Activated CD8-positive, alpha-beta memory T cell treated with anti-CD3 and anti-CD28 coated beads for 48 hours (primary cell): ENCODE results near the gene HOXA7.

Experiments
- DNase-seq, 3 experiments: peaks; one replicate each; pipeline ENCODE4 v3.0.0-alpha.2; 2020; ENCODE audit warnings: low read depth in 2 of 3, low spot score in 2 of 3

HOXA7 gene

DNA sequence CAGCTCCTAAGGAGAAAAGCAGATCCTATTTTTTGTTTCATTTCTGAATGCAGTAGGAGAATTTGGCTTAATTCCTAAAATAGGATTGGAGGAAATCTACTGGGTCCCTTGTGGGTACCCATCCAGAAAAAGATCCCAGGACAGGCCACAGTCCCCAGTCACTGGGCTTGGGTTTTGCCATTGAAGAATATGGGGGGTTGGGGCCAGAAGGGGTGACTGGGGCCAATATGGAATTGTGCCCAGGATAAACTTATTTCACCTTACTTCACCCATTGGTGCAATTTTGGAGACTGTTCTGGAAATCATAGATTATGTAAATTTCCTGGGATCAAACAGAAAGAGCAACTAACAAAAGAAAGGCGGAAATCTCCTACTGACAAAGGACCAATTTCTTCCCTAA lies 18.0 kb downstream of the HOXA7 start:
- no peak for DNase-seq

DNA sequence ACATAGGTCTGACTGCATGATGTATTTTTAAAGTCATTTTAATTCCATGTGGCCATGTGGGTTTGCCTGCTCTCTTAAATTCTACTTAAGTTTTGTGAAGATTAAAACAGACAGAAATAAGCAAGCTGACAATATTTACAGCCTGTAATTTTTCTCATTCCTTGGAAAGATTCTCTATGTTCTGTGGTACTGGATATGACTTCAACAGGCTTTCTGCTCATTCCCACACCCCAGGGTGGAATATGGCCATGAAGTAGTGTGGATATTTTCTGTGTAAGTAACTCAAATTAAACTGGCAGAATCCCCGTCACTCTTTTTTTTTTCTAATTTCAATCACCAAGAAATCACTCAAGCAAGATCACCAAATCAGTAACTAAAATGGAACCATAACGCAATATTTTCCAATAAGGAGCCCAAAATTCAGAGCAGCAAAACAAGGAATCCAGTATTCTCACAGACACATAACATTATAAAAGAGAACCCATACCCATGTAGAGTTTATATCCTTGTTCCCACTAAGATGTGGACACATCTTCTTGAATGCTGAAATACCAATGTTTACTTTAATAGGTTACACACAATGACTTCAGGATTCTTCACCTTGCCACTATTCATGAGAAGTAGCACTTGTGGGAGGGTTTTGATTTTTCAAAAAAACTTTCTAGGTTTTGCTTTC lies 18.7 kb downstream of the HOXA7 start:
- DNase-seq = no peak

DNA sequence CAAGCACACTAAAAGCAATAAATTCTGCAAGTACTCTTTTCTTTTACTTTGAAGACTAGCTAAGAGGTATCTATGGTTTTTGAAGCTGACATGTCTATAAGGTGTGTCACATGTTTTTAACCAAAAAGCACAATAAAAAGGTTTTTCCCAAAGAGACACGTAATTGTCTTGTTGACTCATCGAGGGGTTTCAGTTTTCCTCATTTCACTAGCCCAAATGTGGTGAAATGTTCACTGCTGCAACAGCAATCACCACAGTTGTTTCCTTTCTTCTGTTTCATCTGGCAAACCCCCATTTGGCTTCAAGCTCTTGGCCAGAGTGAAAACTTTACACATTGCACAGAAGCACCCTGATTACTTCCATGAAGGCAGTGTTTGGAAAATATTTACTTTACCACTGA lies 22.1 kb downstream of the HOXA7 start:
- DNase-seq = no peak

DNA sequence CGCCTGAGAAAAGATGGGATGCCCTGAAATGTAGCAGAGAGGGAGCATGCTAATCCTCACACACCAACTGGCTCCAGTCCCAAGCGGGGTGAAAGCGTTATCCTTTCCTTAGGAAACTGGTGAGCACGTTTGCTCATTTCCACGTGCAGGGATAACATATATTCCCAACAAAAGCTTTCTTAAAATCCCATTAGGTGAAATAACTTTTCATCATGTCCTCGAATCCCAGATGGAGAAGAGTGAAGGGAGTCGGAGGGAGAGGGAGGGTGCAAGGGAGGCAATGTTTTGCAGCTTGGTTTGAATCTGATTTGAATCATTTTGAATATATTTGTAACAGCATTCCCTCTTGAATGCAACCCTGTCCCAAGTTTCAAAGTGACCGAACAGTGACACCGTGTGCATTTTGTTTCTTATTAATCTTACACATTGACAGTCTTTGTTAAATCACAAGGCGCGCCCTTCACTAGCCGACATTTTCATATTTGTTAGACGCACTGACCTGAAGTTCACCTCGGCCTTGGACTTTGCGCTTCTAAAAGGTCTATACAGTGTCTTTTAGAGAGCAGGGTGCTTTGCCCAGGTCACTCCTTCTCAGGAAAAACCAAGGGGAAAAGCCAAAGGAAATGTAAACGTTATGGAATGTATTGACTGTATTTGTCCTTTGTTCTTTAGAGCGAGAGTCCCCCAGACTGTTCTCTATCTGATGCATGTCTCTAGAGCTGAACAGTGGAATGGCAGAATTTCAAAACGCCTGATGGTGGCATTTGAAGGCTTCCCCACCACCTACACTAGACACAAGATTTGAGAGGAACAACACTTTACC lies 22.9 kb downstream of the HOXA7 start:
- DNase-seq = no peak

DNA sequence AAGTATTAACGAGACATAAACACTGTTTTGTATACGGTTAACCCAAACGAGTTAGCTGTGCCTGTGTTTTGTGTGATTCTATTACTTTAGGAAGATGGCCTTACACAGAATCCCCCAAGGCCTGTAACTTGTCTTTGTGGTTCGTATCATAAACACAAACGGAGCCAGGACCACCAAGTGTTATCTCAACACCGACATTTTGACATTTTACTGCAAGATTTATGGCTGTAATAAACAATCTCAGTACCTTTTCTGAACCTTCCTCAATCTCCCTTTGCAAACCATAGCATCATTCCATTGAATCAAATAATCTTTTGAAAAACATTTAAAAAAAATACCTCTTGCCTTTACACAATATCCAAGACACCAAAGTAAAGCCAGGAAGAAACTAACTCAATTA lies 23.5 kb downstream of the HOXA7 start:
- no peak for DNase-seq

DNA sequence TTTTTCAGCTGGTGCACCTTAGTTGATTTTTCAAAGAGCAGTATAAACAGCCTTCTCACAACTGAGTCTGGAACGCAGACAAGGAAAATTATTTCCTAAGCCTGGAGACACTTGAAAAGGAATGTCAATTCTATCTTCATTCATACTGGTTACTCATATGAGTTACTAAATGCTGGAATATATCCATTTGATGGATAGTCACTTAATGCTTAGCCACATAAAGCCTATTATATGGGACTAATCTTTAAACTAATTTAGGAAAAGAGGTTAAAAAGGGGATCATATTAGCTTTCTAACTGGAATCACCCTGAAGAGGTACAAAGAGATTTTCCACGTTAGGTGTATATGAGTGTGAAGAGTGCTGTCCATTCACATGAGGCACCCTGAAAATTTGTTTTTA lies 24.3 kb downstream of the HOXA7 start:
- no peak for DNase-seq

DNA sequence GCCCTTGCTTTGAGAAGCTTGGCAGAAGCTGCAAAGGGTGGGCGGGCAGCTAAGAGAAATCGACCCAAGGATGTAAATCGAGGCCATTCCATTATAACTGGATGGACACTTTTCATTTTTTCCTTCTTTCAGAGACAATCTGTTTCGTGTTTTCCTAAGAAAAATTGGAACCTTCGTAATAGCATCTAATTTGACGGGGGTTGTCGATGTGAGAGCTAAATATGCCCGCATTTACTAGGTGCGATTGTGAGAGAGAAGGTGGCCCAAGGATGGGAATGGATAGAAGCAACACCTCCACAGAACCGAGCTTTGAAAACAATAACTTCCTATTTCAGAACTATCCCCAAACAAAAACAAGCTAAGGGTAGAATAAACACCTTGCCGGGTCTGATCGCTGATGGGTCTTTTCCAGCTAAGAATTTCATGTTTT lies 25.1 kb downstream of the HOXA7 start:
- no peak for DNase-seq

DNA sequence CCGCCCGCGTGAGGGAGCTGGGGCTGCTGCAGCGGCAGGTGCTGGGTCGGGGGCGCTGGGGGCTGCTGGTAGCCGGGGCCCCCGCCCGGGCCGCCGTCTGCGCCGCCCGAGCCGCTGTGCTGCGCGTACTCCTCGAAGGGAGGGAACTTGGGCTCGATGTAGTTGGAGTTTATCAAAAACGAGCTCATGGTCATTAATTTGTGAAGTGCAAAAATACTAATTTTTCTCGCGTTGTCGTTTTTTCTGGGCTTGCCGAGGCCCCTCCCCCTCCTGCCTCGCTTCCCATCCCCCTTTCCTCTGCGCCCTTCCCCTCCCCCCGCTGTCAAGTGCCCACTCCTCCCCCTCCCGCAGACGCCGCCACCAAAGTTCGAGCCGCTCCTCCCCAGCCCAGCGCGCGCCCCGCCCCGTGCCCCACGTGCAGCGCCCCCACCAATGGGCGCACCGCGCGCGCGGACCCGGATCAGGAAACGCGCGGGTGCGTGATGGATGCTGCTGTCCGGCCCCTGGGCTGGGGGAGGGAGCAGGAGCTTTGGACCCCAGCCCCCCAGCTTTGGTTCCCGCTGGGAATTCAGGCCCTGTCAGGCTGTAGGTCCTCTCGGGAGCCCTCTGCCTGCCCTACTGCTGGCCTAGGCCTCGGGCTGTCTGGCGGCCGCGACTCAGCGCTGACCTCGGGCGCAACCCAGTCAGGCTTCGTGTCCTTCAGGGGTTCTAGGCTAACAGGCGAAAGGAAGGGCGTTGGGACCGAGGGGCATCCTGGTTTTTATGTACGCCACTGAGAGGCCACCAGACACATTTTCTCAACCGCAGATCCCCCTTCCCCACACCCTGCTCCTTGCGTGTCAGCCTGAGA lies 25.7 kb downstream of the HOXA7 start, which contains the start of gene HOXA4:
HOXA4 (minus strand) TSS at position 218 of the 850 bp plus-strand sequence; CDS start at position 194, 24 bp downstream.
- DNase-seq = peak in 1 of 3 experiments; percentile 36

DNA sequence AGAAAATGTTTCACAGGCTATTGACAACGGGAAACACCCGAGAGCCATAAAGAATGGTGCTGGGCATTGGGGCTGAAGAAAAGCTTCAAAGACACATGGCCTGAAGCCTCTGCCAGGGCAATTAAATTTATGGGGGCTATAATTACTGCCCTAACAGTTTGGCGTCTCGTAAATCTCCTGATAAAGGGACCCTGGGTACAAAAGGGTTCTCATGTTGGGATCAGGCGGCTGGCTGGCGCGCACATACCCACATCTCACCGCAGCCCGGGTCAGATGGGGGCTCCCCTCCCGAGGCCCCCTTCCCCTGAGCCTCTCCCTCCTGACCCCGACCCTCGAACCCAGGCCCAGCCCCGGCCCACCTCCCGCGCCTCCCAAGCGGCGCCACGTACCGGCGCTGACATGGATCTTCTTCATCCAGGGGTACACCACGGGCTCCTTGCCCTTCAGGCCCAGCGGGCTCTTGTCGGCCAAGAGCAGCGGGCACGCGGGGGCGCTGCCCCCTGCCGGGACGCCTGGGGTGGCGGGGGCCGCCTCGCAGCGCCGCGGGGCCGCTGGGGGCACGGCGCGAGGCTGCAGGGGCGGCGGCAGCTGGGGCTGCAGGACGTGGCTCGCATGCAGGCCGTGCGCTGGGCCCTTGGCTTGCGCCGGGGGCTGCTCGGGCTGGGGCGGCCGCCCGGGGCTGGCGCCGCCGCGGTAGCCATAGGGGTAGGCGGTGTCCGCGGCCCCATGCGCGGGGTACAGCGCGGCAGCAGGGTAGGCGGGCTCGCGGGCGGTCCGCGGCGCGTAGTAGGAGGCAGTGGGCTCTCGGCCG lies 26.5 kb downstream of the HOXA7 start:
- DNase-seq = no peak

DNA sequence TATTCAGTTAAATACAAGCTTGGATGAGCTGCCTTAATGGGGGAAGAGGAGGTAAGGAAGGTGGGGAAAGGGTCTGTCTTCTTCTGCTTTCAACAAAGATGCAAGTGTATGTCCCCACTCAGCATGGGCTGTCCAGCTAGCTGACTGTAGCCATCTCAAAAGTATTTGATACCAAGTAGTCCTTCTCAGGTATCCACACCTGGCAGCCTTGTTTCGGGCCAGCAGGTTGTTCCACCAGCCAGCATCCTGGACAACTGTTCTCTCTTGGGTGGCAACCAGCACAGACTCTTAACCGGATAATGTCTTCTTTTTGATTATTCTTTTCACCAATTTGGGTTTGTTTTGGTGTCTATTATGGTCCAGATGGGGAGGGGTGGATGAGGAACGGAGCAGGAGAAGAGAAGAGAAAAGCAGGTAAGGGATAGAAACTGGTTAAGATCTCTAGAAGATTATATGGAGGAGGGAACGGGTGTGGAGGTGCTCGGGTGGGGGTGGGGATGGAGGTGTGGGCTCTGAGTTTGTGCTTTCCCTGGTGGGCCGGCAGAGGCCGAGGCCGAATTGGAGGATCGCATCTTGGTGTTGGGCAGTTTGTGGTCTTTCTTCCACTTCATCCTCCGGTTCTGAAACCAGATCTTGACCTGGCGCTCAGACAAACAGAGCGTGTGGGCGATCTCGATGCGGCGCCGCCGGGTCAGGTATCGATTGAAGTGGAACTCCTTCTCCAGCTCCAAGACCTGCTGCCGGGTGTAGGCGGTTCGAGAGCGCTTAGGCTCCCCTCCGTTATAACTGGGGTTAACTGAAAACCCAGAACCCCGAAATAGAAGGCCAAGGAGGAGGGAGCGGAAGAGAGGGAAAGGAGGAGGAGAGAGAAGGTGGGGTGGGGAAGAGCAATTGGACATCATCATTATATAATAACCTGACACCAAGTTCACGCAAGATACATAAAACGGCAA lies 27.4 kb downstream of the HOXA7 start:
- DNase-seq = no peak

DNA sequence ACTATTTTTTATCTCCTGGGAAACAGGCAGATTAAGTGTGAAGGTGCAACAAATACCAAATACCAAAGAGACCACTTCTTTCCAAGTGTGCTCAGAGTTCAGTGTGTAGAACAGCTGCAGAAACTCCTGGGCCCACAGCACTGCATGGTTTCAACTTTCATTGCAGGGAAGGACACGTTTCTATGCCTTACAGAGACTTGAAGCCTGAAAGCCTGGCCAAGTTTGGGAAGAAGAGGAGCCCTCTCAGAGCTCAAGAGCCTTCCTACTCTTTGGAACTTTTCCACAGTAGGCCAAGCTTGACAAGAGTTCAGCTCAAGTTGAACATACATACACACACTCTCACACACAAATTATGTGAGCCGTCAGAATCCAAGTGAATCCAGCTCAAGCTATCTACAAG lies 28.4 kb downstream of the HOXA7 start:
- no peak for DNase-seq

DNA sequence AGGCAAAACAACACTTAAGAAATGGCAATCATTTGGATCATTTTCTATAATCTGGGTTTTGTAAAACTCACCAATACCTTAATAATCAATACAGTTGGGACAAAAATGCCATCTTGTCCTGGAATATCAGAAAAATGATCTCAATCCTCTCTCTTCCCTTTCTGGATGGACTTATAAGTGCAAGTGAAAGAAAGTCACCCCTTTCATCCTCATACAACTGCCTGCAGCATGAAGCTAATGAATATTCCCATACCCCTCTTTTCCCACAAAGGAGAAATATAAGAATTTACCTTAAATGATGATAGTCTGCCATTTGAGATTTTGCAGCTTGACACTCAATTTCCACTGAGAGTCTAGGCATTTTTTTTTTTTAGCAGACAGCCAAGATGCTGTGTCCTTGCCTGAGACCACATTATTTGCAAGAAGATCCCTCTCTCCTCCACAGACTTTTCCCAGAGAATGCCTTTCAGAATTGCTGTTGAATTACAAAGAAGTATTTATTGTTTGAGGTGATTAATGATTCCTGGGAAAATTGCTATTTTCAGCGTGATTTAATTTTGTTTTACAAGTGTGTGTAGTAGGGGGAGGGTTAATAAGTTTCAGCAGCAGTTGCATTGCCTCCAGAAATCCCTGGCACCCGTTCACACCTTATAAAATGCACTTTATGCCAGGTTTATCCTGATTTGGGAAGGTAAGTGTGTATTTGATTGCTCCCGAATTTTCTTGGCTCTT lies 29.7 kb downstream of the HOXA7 start:
- DNase-seq = no peak

DNA sequence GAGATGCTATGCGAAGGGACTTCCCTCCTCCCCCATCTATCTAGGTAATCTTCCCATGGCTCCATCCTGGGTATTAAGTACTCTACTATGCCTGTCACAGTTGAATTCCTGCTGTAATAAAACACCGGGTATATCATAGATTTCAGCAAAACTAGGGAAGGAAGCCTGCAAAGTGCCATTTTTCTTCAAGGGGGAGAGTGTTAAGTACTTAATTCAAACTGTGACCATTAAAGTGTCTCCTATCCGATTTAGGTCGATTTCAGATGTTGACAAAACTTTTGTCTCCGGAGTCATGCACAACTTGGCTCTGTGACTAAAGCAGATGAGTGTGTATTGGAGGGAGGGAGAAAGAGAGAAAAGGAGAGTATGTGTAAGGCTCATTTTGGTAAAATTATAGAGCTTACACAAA lies 30.5 kb downstream of the HOXA7 start:
- no peak for DNase-seq

DNA sequence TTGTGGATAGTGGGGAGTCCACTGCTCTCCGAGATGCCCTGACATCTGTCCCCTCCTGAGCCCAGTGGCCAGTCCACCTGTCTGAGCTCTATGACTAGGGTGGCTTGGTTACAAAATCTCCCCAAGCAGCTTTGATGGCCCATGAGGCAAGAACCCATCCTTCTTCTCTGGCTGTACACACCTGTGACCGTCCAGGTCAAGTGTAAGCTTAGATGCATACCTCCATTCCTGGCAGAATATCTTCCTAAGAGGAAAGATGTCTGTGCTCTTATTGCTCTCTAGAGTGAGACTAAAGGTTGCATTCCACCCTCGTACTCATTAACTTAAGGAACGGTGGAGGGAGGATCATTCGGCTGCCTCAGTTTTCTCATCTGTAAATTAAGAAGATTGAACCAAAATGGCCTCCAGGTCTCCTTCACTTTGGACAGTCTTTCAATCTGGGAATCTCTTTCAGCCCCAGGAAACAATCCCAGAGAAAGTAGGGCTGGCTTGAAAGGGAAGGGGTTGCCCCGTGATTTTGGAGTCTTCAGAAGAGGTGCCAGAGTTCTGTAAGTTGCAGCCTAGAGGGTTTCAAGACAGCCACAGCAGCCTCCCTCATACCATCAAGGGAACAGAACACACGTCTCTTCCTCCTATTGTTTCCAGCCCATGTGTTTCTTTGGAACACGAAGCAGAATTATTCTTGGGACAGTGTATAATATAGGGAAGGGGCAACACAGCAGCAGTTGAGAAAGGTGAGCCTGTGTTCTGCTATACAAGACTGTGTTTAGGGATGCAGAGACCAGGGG lies 31.4 kb downstream of the HOXA7 start:
- DNase-seq = no peak

DNA sequence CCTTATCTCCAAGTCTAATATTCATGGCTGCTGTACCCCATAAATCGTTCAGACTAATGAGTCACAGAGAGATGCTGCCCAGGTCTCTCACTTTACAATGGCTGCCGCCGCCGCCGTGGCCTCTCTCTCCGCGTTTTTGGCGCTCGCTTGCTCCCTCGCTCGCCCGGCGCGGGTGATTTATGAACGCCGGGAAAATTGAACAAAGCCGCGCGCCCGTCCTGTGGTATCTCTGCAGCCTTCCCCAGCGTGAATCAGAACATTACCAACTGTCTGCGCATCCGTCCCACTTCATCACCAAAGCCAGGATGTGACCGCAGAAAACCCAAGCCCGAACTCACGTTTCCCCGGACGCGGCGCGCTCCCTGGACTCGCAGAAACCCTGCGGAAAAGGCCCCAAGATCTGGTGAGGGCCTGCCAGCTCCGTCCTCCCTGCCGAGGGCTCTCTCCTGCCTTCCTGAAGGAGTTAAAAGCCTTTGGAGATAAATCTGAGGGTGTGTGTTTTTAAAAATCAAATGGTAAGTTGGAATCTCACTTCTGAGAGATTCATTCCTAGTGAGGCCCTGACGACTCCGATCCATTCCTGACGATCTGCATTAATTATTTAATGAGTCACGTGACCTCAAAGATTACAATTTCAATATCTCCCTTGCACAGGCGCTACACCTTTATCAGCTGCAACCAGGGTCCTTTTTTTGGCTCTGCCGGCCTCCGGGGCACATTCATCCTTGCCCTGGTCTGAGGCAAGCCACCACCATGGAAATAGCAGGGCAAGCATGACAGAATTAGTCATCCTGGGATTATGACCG lies 32.2 kb downstream of the HOXA7 start:
- DNase-seq = no peak

DNA sequence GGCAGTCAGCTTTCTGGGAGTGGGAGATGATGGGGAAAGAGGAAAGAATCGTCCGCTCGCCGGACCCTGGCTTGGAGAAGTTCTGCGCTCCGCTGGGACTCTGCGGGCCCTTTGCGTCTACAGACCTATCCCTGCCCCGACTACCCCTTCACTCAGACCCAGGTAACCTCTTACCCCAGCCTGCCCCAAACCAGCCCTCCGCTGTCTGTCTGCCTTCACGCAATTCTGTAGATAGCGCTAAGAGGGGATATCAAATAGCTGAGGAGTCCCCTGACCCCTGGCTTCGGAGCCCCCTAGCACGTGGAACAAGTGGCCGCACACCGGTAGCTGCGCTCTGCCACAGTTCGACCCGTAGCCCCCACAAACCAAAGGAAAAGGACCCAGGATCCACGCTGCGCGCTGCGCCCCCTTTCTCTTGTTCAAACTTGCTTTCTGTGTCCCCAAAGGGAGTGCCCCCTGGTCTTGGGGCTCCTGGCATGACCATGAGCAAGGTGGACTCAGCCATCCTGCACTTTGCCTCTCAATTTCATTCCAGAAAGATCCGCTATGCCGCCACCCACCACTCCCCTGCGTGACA lies 32.9 kb downstream of the HOXA7 start:
- DNase-seq = no peak

DNA sequence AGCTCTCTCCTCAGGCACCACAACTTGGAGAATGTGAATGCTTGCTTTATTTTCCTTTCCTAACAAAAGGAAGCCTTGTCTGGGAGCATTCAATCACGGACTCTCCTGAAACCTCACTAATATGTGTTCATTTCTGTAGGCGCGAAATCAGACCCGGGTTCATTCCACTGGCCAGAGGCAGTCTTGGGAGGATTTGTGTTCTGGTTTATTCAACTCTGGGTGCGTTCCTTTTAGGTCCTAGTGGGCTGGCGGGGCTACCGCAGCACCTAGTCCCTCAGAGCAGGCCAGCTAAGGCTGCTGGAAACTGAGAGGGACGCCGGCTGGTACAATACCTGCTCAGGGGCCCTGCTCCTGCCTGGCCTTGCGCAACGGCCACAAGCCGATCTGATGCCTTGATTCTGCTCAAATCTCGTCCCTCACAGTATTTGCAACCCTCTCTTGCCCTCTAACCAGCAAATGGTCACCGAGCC lies 33.4 kb downstream of the HOXA7 start:
- DNase-seq = no peak
